Measurements from ENCODE around the gene KREMEN1. TPM values are rescaled to one million over a fixed set of nuclear protein-coding genes. Genes with fewer than 3 reads are reported as not detected.

The KREMEN1 gene
- total RNA-seq, 6 donors from 2014 or later = 8.4 to 24.3 (median 15.9) TPM

DNA sequence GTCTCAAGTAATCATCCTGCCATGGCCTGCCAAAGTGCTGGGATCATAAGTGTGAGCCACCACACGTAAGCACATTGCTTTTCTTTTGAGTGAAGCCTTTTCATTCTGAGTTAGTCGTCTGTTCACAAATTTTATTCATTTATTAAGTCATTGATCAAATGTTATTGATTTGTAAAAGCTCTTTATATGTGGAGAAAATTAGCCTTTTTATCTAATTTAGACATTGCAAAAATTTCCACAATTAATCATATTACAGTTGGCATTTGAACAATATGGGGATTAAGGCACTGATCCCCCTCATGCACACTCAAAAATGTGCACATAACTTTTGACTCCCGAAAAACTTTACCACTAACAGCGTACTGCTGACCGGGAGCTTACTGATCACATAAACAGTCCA lies 125.4 kb downstream of the KREMEN1 start:
- DNase-seq = no peak
- TF ChIP-seq POLR2A (IDR thresholded peaks at IDR 0.05) (no peak), EP300 (IDR thresholded peaks at IDR 0.05) (no peak), POLR2AphosphoS5 (IDR thresholded peaks at IDR 0.05) (no peak)
- TF ChIP-seq, protein P1, sequence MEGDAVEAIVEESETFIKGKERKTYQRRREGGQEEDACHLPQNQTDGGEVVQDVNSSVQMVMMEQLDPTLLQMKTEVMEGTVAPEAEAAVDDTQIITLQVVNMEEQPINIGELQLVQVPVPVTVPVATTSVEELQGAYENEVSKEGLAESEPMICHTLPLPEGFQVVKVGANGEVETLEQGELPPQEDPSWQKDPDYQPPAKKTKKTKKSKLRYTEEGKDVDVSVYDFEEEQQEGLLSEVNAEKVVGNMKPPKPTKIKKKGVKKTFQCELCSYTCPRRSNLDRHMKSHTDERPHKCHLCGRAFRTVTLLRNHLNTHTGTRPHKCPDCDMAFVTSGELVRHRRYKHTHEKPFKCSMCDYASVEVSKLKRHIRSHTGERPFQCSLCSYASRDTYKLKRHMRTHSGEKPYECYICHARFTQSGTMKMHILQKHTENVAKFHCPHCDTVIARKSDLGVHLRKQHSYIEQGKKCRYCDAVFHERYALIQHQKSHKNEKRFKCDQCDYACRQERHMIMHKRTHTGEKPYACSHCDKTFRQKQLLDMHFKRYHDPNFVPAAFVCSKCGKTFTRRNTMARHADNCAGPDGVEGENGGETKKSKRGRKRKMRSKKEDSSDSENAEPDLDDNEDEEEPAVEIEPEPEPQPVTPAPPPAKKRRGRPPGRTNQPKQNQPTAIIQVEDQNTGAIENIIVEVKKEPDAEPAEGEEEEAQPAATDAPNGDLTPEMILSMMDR (IDR thresholded peaks at IDR 0.05) = no peak
- Histone ChIP-seq H3K9me3 (peaks cover 0 to 4% (median 2%) of the 10 kb centered on the region in 4 donors), H3K4me1 (peaks cover 11 to 25% (median 20%) of the 10 kb centered on the region in 4 donors), H3K27ac (no peak overlapping the region), H3K4me3 (no peak overlapping the region), H3K36me3 (no peaks in the 10 kb centered on the region), H3K27me3 (no peaks in the 10 kb centered on the region)
- 93 to 95% methylated on average over 5 of the region's 5 CpGs for WGBS, 2 donors
- no peak for ATAC-seq (ENCODE audit: low FRiP score in 2 of 2)

DNA sequence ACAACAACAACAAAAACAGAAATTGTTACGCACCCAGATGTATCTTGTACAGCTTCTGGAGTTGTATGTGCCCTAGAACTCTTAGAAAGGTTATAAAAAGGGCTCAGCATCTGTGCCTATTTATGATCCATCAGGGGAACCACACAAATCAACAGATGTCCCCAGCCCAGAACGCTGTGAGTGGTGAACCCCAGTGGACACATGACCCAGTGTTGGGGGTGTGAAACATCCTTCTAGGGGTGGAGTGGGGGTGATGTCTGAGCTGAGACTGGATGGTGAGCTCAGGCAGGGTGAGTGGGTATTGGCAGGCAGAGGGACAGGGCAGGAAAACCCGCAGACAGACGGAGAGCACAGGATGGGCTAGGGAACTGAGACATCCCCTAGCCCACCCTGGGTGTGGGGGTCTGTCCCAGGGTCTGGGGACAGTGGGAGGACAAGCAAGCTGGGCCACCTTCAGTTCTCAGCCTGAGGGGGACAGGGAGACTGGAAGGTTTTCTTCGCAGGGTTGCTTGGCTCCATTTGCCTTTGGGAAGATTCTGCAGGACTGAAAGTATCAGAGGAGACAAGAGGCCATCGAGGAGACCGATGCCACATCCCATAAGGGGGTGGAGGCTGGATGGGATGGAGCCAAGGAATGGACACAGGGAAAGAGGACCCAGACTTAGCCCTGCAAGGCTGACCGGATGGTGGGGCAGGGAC lies 127.0 kb downstream of the KREMEN1 start:
- H3K4me3 ChIP-seq = no peak overlapping the region
- DNase-seq (no peak), ATAC-seq (ENCODE audit: low FRiP score in 2 of 2) (no peak)
- no peaks in the 10 kb centered on the region for H3K36me3 ChIP-seq
- peaks cover 11 to 26% (median 24%) of the 10 kb centered on the region in 4 donors for H3K4me1 ChIP-seq
- peak overlapping the region in 1 of 4 donors; percentile 85 for H3K27ac ChIP-seq
- H3K27me3 ChIP-seq = no peaks in the 10 kb centered on the region
- WGBS, 2 donors = 86 to 89% methylated on average over 8 of the region's 8 CpGs
- no peaks in the 10 kb centered on the region for H3K9me3 ChIP-seq
- TF ChIP-seq EP300 (IDR thresholded peaks at IDR 0.05) (no peak), POLR2A (IDR thresholded peaks at IDR 0.05) (no peak), POLR2AphosphoS5 (IDR thresholded peaks at IDR 0.05) (no peak)
- TF ChIP-seq, protein P1 (IDR thresholded peaks at IDR 0.05) = no peak

DNA sequence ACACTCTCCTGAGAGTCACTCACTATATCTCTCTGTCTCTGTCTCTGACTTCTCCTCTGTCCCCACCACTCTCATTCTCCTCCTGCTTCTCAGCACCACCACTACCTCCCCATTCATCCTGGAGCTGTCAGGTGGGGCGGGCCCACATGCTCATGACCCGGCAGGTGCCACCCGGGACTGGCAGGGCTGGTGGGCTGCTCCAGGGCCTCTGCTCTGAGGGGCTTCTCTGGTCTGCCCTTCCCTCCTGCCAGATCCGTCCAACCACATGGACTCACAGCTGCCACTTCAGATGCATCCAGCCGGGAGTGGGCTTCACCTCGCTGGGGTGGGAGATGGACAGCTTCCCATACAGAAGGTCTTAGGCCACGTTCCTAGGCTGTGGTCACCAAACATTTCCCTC lies 128.1 kb downstream of the KREMEN1 start:
- 89 to 92% methylated on average over 7 of the region's 7 CpGs for WGBS, 2 donors
- TF ChIP-seq, protein P1 (IDR thresholded peaks at IDR 0.05) = no peak
- TF ChIP-seq EP300 (IDR thresholded peaks at IDR 0.05) = no peak
- TF ChIP-seq POLR2AphosphoS5 (IDR thresholded peaks at IDR 0.05) = no peak
- no peak for TF ChIP-seq POLR2A (IDR thresholded peaks at IDR 0.05)
- peaks cover 15 to 26% (median 24%) of the 10 kb centered on the region in 4 donors for H3K4me1 ChIP-seq
- DNase-seq (no peak), ATAC-seq (ENCODE audit: low FRiP score in 2 of 2) (no peak)
- H3K36me3 ChIP-seq = no peaks in the 10 kb centered on the region
- H3K4me3 ChIP-seq = no peak overlapping the region
- peaks cover 0 to 2% (median 0%) of the 10 kb centered on the region in 4 donors for H3K27me3 ChIP-seq
- no peaks in the 10 kb centered on the region for H3K9me3 ChIP-seq
- peak overlapping the region in 2 of 4 donors; percentile 85 to 93 for H3K27ac ChIP-seq

DNA sequence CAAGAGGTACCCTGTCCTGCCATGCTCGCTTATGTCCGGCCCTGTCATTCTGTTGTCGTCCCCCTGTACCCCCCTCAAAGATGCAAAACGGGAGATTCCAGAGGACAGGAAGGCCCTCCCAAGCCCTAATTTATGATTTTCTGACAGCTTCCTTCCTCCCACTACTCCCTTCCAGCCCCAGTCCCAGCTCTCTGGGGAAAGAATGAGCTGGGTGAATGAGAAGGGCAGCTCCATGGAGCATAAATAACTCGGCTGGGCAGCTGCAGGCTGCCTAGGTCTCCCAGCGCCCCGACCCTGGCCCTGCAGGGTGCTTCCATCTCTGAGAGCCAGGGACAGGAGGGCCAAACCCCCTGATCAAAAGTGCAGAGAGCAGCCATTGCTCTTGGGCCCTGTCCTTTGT lies 128.9 kb downstream of the KREMEN1 start:
- TF ChIP-seq, protein P1 (IDR thresholded peaks at IDR 0.05) = no peak
- TF ChIP-seq POLR2A (IDR thresholded peaks at IDR 0.05) (no peak), EP300 (IDR thresholded peaks at IDR 0.05) (no peak), POLR2AphosphoS5 (IDR thresholded peaks at IDR 0.05) (no peak)
- Histone ChIP-seq H3K36me3 (no peaks in the 10 kb centered on the region), H3K9me3 (no peaks in the 10 kb centered on the region), H3K4me3 (no peak overlapping the region), H3K27ac (peak overlapping the region; percentile 75 to 93 (median 82)), H3K27me3 (peaks cover 0 to 7% (median 0%) of the 10 kb centered on the region in 4 donors), H3K4me1 (peaks cover 19 to 34% (median 31%) of the 10 kb centered on the region in 4 donors)
- DNase-seq = no peak
- 48 to 61% methylated on average over 7 of the region's 7 CpGs for WGBS, 2 donors
- ATAC-seq (ENCODE audit: low FRiP score in 2 of 2) = no peak

All from upper lobe of left lung (tissue), 6 donors.